Upper lobe of right lung (tissue), 1 donor: ENCODE results near the gene ZNF236. TPM values are rescaled to one million over a fixed set of nuclear protein-coding genes. Genes with fewer than 3 reads are reported as not detected.

Experiments
- ATAC-seq: fragments of 200-7000 bp; cut with Tn5 transposase; one replicate; pipeline ENCODE4 v1.9.1; 2020; ENCODE audit warnings: mild to moderate bottlenecking, moderate library complexity
- DNase-seq: peaks from one replicate; pipeline ENCODE4 v3.0.0-alpha.2; 2020
- H3K27ac ChIP-seq: fragments of 200-600 bp; one replicate; pipeline ENCODE4 v1.8.0; 2022
- H3K27me3 ChIP-seq: fragments of 200-600 bp; one replicate; pipeline ENCODE4 v1.8.0; 2022; ENCODE audit warnings: mild to moderate bottlenecking
- H3K36me3 ChIP-seq: fragments of 200-600 bp; one replicate; pipeline ENCODE4 v1.8.0; 2022
- H3K4me1 ChIP-seq: fragments of 200-600 bp; one replicate; pipeline ENCODE4 v1.8.0; 2022
- H3K4me3 ChIP-seq: fragments of 200-600 bp; one replicate; pipeline ENCODE4 v1.8.0; 2022; ENCODE audit warnings: mild to moderate bottlenecking
- H3K9me3 ChIP-seq: fragments of 200-600 bp; one replicate; pipeline ENCODE4 v1.8.0; 2022
- CTCF ChIP-seq: fragments of 200-600 bp; IDR thresholded peaks from one replicate; pipeline ENCODE4 v1.8.0; 2022; ENCODE audit warnings: antibody characterized with exemption
- intact Hi-C: fragments of 100-400 bp; cut with DNase I; formaldehyde crosslinking; loops from one replicate; pipeline ENCODE4 v1.11.0; 2022
- total RNA-seq: library from RNA; stranded (reverse); fragmentation: NEBNext Ultra II Directional; extraction: Animal tissue kit (Norgen Biotek cat#: 25700); gene quantifications from one replicate; pipeline ENCODE4 v1.2.1, GENCODE V29; 2021
- donor health status: DM: no; HTN: yes; CAD: no; lungs with severe emphysema.

ZNF236 gene
- total RNA-seq, 1 donor from 2014 or later: 14.9 TPM

- no peak overlapping the region for H3K4me3 ChIP-seq
- no peaks in the 10 kb centered on the region for H3K27me3 ChIP-seq
- H3K27ac ChIP-seq: no peak overlapping the region
- no peaks in the 10 kb centered on the region for H3K9me3 ChIP-seq
- no peak for TF ChIP-seq CTCF
- no peaks in the 10 kb centered on the region for H3K4me1 ChIP-seq
- no peak for ATAC-seq
- DNase-seq: no peak
- H3K36me3 ChIP-seq: no peaks in the 10 kb centered on the region
- intact Hi-C loops: no loop called here
Observed at GRCh38 chr18:76995896-76996295, 173.5 kb downstream of the ZNF236 start.

DNA sequence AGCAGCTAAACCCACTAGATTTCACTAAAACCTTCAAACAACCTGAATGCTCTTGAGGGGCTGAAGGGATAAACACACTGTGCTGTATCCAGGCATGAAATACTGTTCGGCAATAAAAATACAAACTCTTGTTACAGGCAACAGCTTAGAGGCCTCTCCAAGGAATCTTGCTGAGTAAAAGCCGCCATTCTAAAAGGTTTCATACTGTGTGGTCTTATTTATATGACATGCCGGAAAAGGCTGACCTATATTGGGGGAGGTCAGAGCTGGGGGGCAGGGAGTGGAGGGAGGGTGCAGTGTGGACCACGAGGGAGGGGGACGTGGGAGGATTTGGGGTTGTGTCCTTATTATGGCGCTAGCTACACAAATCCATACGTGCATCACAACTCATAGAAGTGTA, 174.1 kb downstream of the ZNF236 start:
- no peaks in the 10 kb centered on the region for H3K27me3 ChIP-seq
- no peaks in the 10 kb centered on the region for H3K4me1 ChIP-seq
- ATAC-seq: no peak
- no peak for TF ChIP-seq CTCF
- no peaks in the 10 kb centered on the region for H3K9me3 ChIP-seq
- DNase-seq: no peak
- no peaks in the 10 kb centered on the region for H3K36me3 ChIP-seq
- H3K4me3 ChIP-seq: no peak overlapping the region
- H3K27ac ChIP-seq: no peak overlapping the region
- intact Hi-C loops: no loop called here

GRCh38 chr18:76997951-76998808, 175.8 kb downstream of the ZNF236 start:
- ATAC-seq (no peak), DNase-seq (no peak)
- intact Hi-C loops: no loop called here

GRCh38 chr18:76999077-76999476, 176.7 kb downstream of the ZNF236 start:
- H3K4me1 ChIP-seq: no peaks in the 10 kb centered on the region

More at GRCh38 chr18:76997951-76998808, 175.8 kb downstream of the ZNF236 start:
- Histone ChIP-seq H3K4me1 (no peaks in the 10 kb centered on the region), H3K36me3 (no peaks in the 10 kb centered on the region), H3K27ac (no peak overlapping the region), H3K27me3 (no peaks in the 10 kb centered on the region), H3K4me3 (no peak overlapping the region), H3K9me3 (no peaks in the 10 kb centered on the region)
- no peak for TF ChIP-seq CTCF

DNA sequence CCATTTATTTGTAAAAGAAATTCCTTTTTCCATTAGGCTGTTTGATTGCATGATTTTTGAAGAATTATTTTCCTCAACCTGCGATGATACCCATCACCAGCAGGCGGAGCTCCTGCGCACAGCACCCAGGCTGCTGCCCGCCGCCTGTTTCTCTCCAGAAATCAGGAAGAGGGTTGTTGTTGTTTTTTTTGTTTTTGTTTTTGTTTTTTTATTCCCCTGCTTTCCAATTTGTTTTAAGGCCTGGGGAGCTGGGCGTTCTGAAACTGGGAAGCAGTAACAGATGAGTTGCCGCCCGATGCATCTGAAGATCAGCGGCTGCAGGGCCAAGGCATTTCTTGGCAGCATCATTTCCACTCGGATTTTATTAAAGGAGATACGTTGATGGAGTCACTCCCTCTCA, 178.2 kb downstream of the ZNF236 start:
- no peak overlapping the region for H3K27ac ChIP-seq
- no peaks in the 10 kb centered on the region for H3K36me3 ChIP-seq
- ATAC-seq (peak; percentile 79), DNase-seq (no peak)
- intact Hi-C loops: loop anchor here (5.0 kb wide), 1 partner anchor 212 kb away; no protein-coding TSS in a partner anchor
- no peak overlapping the region for H3K4me3 ChIP-seq
- TF ChIP-seq CTCF: peak; percentile 99
- H3K27me3 ChIP-seq: no peaks in the 10 kb centered on the region
- no peaks in the 10 kb centered on the region for H3K9me3 ChIP-seq
- no peaks in the 10 kb centered on the region for H3K4me1 ChIP-seq

More at GRCh38 chr18:76999077-76999476, 176.7 kb downstream of the ZNF236 start:
- intact Hi-C loops: no loop called here
- no peak overlapping the region for H3K27ac ChIP-seq
- ATAC-seq (no peak), DNase-seq (no peak)
- H3K9me3 ChIP-seq: no peaks in the 10 kb centered on the region
- no peaks in the 10 kb centered on the region for H3K36me3 ChIP-seq
- H3K27me3 ChIP-seq: no peaks in the 10 kb centered on the region
- no peak overlapping the region for H3K4me3 ChIP-seq
- no peak for TF ChIP-seq CTCF
